Fibroblast of lung (primary cell): ENCODE results near the gene LRMDA. TPM values are rescaled to one million over a fixed set of nuclear protein-coding genes. Genes with fewer than 3 reads are reported as not detected.

Experiments used
- DNase-seq, 2 donors: peaks; one replicate each; pipeline versions ENCODE4 v3.0.0 to v3.0.0-alpha.2; 2010; ENCODE audit warnings: low read depth in 2 of 2
- H2AFZ ChIP-seq: 2 replicates; pipeline ENCODE4 v1.5.1; 2012; ENCODE audit warnings: low read length, control low read depth, inconsistent platforms
- H3K27ac ChIP-seq: 2 replicates; pipeline ENCODE4 v1.5.1; 2011; ENCODE audit warnings: low read length, control low read depth; ENCODE audit not compliant: insufficient read depth
- H3K27me3 ChIP-seq: 2 replicates; pipeline ENCODE4 v1.5.1; 2011; ENCODE audit warnings: mild to moderate bottlenecking, low read length; ENCODE audit not compliant: control insufficient read depth, insufficient read depth
- H3K36me3 ChIP-seq: 2 replicates; pipeline ENCODE4 v1.5.1; 2011; ENCODE audit warnings: low read length; ENCODE audit not compliant: control insufficient read depth, insufficient read depth
- H3K4me1 ChIP-seq: 2 replicates; pipeline ENCODE4 v1.5.1; 2011; ENCODE audit warnings: low read length; ENCODE audit not compliant: control insufficient read depth, insufficient read depth; ENCODE audit errors: extremely low read depth
- H3K4me2 ChIP-seq: 2 replicates; pipeline ENCODE4 v1.5.1; 2011; ENCODE audit warnings: low read length, control low read depth; ENCODE audit not compliant: insufficient read depth; ENCODE audit errors: extremely low read depth
- H3K4me3 ChIP-seq, 4 experiments: fragments of 200-600 bp in 1 of 4; sonication (generic) in 1 of 4; replicated peaks in 1 of 4; 2 replicates each; pipeline ENCODE4 v1.5.1; 2011 to 2016; ENCODE audit warnings: low read length in 4 of 4, low read depth in 3 of 4, mild to moderate bottlenecking in 3 of 4, control low read depth in 2 of 4, inconsistent platforms in 1 of 4, mixed read lengths in 1 of 4; ENCODE audit not compliant: insufficient read depth in 1 of 4; ENCODE audit errors: control extremely low read depth in 1 of 4
- H3K79me2 ChIP-seq: 2 replicates; pipeline ENCODE4 v1.5.1; 2012; ENCODE audit warnings: mild to moderate bottlenecking, low read length, inconsistent platforms; ENCODE audit not compliant: control insufficient read depth, insufficient read depth
- H3K9ac ChIP-seq: 2 replicates; pipeline ENCODE4 v1.5.1; 2011; ENCODE audit warnings: mild to moderate bottlenecking, low read length, control low read depth; ENCODE audit not compliant: insufficient read depth
- H3K9me3 ChIP-seq: 2 replicates; pipeline ENCODE4 v1.5.1; 2012; ENCODE audit warnings: low read depth, low read length; ENCODE audit not compliant: control insufficient read depth, insufficient read depth
- H4K20me1 ChIP-seq: 2 replicates; pipeline ENCODE4 v1.5.1; 2011; ENCODE audit warnings: low read length; ENCODE audit not compliant: control insufficient read depth, insufficient read depth; ENCODE audit errors: extremely low read depth
- CTCF ChIP-seq, 2 donors: IDR thresholded peaks in 1 of 2; conservative IDR thresholded peaks in 1 of 2; 1 replicate in 1 of 2; 2 replicates in 1 of 2; pipeline ENCODE4 v1.5.1; 2011 to 2012; ENCODE audit warnings: low read length in 2 of 2, control low read depth in 1 of 2, inconsistent platforms in 1 of 2, low read depth in 1 of 2, mild to moderate bottlenecking in 1 of 2
- EZH2 ChIP-seq: IDR thresholded peaks from 2 replicates; pipeline ENCODE4 v1.5.1; 2012; ENCODE audit warnings: low read length, control low read depth, mild to moderate bottlenecking; ENCODE audit errors: missing control alignments
- polyA plus RNA-seq, 2 donors: library from polyadenylated mRNA; depleted of rRNA in 1 of 2; stranded (reverse) in 1 of 2; unstranded in 1 of 2; fragments of >200 nt; gene quantifications; 2 replicates each; pipeline ENCODE4 v1.2.1, GENCODE V29; 2011 to 2012; ENCODE audit warnings: missing spikeins in 1 of 2
- total RNA-seq: library from RNA; depleted of rRNA; stranded (reverse); fragments of >200 nt; gene quantifications from 2 replicates; pipeline ENCODE4 v1.2.1, GENCODE V29; 2014

LRMDA gene
- total and polyA plus RNA-seq, 2 donors (not counting 1 experiment from before 2014, with no cell fraction given): 1.7 to 2.0 TPM

- no peak for TF ChIP-seq CTCF (conservative IDR thresholded peaks at IDR 0.05 in 1 of 2, IDR thresholded peaks at IDR 0.05 in 1 of 2; ENCODE audit: low read depth in 1 of 2, low read length in 2 of 2)
- TF ChIP-seq EZH2: no peak
- H3K4me2 ChIP-seq: no peak overlapping the region
Measured at GRCh38 chr10:75987616-75988015, 556.2 kb downstream of the LRMDA start.

GRCh38 chr10:75994357-75995040 is 563.1 kb downstream of the LRMDA start:
- no peaks in the 10 kb centered on the region for H3K36me3 ChIP-seq
- H3K27ac ChIP-seq: no peak overlapping the region
- no peak overlapping the region for H3K4me2 ChIP-seq
- H3K9me3 ChIP-seq: no peaks in the 10 kb centered on the region
- no peak for TF ChIP-seq EZH2
- no peak for TF ChIP-seq CTCF (conservative IDR thresholded peaks at IDR 0.05 in 1 of 2, IDR thresholded peaks at IDR 0.05 in 1 of 2; ENCODE audit: low read depth in 1 of 2, low read length in 2 of 2)
- no peaks in the 10 kb centered on the region for H4K20me1 ChIP-seq
- no peak overlapping the region for H3K4me3 ChIP-seq
- H2AFZ ChIP-seq: no peak overlapping the region
- H3K79me2 ChIP-seq: no peaks in the 10 kb centered on the region
- DNase-seq: no peak
- no peak overlapping the region for H3K9ac ChIP-seq
- peaks cover 7% of the 10 kb centered on the region for H3K27me3 ChIP-seq
- no peaks in the 10 kb centered on the region for H3K4me1 ChIP-seq

More at GRCh38 chr10:75987616-75988015, 556.2 kb downstream of the LRMDA start:
- H3K27me3 ChIP-seq: no peaks in the 10 kb centered on the region
- no peak overlapping the region for H3K4me3 ChIP-seq
- H3K4me1 ChIP-seq: peaks cover 2% of the 10 kb centered on the region
- H3K36me3 ChIP-seq: no peaks in the 10 kb centered on the region
- H4K20me1 ChIP-seq: no peaks in the 10 kb centered on the region
- H3K9ac ChIP-seq: no peak overlapping the region
- no peaks in the 10 kb centered on the region for H3K9me3 ChIP-seq
- H3K27ac ChIP-seq: no peak overlapping the region
- no peak overlapping the region for H2AFZ ChIP-seq
- no peaks in the 10 kb centered on the region for H3K79me2 ChIP-seq
- peak; percentile 24 to 49 for DNase-seq

GRCh38 chr10:75995041-75995430 is 563.6 kb downstream of the LRMDA start:
- TF ChIP-seq EZH2 (no peak), CTCF (conservative IDR thresholded peaks at IDR 0.05 in 1 of 2, IDR thresholded peaks at IDR 0.05 in 1 of 2; ENCODE audit: low read depth in 1 of 2, low read length in 2 of 2) (no peak)
- H3K4me2 ChIP-seq: no peak overlapping the region
- no peak overlapping the region for H3K9ac ChIP-seq
- H3K27me3 ChIP-seq: peaks cover 7% of the 10 kb centered on the region
- H3K4me1 ChIP-seq: no peaks in the 10 kb centered on the region
- H3K36me3 ChIP-seq: no peaks in the 10 kb centered on the region
- H3K79me2 ChIP-seq: no peaks in the 10 kb centered on the region
- H4K20me1 ChIP-seq: no peaks in the 10 kb centered on the region
- no peak for DNase-seq
- no peak overlapping the region for H2AFZ ChIP-seq
- no peaks in the 10 kb centered on the region for H3K9me3 ChIP-seq
- no peak overlapping the region for H3K27ac ChIP-seq
- no peak overlapping the region for H3K4me3 ChIP-seq
